GM18867 (cell line): ENCODE measurements around the gene FNDC3B.

Experiments used
- ATAC-seq: cut with Tn5 transposase; IDR thresholded peaks from one replicate; pipeline ENCODE4 v1.9.1; 2021; ENCODE audit warnings: mild to moderate bottlenecking, moderate library complexity; ENCODE audit not compliant: unreplicated experiment

The FNDC3B gene

GRCh38 chr3:172147113-172147818 is 107.9 kb downstream of the FNDC3B start:
- ATAC-seq = no peak

DNA sequence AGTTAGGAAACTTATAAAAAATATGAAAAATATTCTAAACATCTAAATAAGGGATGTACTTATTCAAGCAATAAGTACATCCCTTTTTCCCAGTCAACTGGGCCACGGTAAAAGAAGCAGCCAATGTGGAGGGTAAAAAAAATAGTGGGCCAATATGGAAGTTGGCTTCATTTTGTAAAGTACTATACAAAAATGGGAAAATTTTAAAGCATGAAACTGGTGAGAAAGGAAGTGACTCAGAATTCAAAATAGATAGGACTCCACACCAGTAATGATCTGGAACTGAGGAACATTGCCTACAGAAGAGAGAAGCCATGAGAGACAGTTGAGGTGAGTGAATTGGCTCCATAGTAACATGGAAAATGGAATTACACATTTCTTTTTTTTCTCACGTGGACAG is 108.9 kb downstream of the FNDC3B start:
- no peak for ATAC-seq

- no peak for ATAC-seq
Measured at GRCh38 chr3:172148702-172149565, 109.6 kb downstream of the FNDC3B start.

GRCh38 chr3:172150268-172150667 is 110.9 kb downstream of the FNDC3B start:
- ATAC-seq = no peak

DNA sequence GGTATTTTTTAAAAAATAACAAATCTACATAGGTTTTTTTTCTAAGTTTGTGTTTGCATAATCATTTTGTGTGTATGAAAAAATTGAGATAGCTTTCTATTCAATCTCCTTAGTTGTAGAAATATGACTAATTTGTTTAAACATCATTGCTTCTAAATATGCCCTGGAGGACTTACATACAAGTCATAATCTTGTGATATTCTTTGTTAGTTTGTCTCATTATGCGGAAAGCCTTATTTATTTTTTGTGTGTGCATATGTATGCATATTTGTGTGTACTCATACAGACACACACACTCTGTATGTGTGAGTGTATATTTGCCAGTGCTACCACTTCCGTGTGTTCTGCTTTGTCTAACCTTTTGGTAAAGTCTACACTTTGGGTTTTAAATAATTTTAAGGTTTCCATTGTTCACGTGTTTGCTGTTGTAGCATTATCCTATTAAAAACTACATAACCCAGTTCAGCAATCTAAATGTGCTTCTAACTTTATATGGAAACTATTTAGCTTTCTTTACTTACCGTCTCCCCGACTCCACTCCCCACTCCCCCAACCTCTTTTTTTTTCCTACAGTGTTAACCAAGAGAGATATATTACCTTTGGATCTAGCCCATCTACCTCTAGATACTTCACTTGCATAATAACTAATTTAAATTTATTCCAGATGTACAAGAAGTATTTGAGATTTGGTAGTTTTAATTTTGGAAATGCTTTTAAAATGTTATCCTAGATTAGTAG is 111.7 kb downstream of the FNDC3B start:
- ATAC-seq = no peak

DNA sequence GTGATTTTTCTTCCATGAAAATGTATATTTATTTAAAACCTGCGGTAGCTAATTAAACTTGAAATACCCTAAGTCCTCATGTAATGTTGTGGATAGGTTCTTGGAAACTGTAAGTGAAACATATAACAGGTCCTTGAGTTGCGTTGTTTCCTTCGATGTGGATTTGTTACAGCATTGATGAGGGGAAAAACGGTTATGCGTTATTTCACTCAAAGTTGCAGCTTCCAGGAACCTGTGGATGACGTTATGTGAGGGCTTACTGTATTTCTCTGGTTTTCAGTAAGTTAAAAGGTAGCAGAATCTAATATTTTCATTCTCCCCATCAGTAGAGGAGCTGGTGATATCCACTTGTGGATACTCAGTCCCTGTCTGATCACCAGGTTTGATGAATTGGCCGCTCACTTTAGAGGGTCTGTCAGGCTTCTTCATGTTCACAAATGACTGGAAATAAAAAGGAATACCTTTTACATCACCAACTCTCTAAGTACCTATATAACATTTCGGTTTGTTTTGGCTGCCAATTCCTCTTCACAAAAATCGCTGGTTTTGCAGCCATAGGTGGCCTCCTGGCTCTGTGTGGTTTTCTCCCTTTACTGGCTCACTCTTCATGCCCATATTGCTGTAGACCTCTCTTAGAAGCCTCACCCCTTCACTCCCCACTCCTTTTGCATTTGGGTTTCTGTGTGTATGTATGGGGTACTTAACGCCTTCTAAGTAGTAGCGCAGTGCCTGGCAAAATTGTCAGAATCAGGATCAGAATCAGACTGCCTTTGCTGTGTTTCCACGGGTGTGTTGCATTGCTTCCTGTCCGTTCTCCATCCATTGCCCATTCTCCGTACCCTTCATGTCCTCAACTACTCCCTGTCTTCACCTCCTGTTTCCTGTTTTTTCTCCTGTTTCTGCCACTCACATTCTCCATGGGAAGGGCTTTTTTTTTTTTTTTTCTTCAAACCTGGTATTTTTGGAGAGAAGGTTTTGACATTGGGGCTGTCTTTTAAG is 112.6 kb downstream of the FNDC3B start:
- no peak for ATAC-seq

GRCh38 chr3:172152874-172153273 is 113.5 kb downstream of the FNDC3B start:
- ATAC-seq = no peak

DNA sequence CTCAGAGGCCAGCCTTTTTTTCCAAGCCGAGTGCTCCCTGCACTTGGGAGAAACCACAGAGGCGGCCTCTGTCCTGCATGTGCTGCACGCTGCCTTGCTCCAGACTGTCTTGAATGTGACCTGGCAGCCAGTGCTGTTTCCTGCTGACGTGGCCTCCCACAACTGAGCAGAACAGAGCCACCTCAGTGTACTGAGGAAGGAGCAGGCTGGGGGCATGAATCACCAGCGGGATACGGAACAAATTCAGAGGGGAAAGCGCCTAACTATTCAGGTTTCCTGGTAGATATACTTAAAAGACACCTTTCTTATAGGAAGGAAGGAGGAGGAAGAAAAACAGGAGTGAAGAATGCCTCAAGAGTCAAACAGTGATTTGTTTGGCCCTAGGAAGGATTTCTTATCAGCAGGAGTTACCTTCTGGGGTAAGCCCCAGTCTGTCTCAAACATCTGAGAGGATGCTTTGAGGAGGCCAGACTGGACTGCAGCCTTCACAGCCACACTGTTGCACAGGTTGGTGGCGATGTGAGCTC is 114.0 kb downstream of the FNDC3B start:
- ATAC-seq = no peak

DNA sequence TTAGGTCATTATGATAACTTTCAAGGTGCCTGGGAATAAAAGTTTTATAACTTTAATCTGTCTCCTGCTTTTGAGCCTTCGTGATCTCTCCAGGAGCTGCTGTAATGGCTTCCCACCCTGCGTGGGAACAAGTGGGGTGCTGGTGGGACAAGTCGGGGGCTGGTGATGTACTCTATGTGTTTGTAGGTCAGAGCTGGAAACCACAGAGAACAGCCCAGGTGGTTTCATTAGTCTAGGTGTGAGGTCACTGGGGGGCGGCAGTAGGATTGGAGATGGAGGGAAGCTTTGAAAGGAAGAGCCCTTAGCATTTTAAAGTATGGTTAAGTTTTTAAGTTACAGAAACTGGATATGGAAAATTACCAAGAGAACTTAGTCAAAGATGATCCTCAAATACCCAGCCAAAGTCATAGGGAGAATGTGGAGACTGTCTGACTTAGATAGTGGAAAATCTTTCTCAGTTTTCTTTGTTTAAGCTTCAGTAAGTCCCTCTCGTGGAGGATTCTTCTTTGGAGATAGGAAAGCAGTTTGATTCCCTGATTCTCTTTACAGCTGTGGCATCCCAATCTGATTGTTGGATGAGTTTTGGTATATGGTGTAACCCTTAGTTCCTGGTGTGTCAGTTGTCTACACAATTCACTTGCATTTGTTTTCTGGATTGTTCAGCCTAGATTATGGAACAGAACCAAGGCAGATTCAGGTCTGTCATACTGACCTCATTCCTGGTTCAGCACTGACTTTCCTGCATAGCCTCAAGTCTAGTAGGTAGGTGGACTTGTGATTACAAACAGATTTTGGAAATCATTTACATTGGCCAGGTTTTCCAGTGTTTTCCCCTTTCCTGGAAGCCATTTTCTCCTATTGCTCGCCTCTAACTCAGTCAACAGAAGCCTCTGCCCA is 115.6 kb downstream of the FNDC3B start:
- ATAC-seq = peak; percentile 89

DNA sequence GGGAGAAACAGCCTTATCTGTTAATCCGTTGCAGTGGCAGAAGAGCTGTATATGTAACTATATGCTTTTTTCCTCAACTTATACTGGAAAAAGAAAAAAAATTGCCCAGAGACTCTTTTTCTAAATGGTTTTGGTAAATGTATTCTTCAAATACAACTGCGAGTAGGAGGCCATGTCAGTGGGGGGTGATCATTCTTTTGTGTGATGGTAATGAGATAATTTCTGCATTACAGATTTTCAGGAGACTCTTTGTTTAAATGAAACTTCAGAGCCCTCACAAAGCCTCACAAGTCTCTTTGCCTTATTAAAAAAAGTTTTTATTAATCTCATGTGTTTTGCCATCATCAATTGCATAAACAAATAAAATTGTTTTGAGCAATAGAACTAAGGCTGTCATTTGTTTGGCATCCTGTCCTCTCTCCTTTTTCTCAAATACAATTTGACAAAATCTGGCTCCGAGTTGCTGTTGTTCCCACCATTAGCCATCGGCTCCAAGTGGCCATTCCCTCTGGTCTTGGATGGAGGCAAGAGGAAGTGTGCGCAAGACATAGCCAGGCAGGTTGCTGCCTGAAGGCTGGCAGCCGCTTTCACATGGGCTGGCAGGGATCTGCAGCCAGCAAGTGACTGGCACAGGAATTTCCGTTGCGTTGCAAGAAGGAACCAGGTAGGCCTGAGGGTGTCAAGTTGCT is 116.7 kb downstream of the FNDC3B start:
- ATAC-seq = no peak

GRCh38 chr3:172156586-172156955 is 117.2 kb downstream of the FNDC3B start:
- no peak for ATAC-seq

- no peak for ATAC-seq
Measured at GRCh38 chr3:172157564-172158258, 118.3 kb downstream of the FNDC3B start.

- no peak for ATAC-seq
Measured at GRCh38 chr3:172158741-172159140, 119.4 kb downstream of the FNDC3B start.

GRCh38 chr3:172159376-172159775 is 120.0 kb downstream of the FNDC3B start:
- ATAC-seq = no peak

DNA sequence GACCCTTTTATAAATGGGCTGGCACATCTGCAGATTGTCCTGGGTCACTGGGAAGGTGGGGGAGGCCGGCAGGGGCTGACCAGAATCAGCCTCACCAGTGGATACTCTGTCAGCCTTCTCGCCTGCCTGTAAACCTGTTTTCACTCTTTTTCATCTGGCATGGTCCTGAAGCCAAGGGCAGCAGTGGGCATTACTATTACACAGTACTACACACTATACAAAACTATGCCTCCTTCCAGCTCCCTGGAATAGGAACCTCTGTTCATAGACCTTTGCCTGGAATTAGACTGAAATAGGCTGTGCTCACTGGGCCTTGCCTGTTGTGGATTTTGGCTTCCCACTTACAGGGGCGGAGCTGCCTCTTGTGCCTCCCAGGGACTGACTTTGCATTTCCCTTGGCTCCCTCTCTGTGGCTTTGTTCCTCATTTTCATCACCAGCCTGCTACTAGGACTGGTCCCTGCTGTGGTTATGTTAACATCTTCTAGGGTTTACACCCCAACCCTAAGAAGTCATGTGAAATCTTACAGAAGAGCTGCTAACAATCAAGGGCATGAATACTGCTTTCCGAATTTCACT is 120.7 kb downstream of the FNDC3B start:
- no peak for ATAC-seq

DNA sequence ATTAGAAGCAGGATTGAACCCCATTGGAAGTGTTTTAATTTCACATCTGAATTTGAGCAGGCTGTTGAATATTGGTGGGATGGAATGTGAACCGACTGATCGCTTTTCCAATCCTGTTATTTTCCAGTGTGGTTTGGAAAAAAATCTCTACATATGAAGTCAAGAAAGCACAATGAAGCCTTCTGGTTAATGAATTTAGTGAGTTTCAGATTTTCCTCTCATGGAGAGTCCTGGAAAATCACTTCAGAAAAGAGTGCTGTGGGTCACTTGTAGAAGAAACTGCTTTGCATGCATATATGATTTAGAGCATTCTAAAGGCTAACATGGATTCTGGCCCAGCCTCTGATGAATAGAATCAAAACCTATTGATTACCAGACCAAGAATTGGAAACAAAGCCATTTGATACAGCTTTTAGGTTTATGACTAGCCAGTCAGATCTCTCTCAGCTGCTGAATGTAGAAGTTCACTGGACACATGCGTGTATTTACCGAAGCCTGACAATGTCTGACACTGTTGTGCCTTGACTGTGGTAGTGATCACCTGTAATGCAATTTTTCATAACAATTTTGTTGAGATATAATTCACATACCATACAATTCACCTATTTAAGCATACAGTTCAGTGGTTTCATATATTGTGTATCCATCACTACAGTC is 121.9 kb downstream of the FNDC3B start:
- no peak for ATAC-seq

GRCh38 chr3:172161959-172162358 is 122.6 kb downstream of the FNDC3B start:
- no peak for ATAC-seq
